Gastroesophageal sphincter (tissue), 3 donors: Measurements from ENCODE around the gene CFAP97D2.

Source experiments
- CTCF ChIP-seq, 4 experiments: fragments of 200-600 bp in 2 of 4; fragments of 450-650 bp in 2 of 4; sonication (generic) in 1 of 4; IDR thresholded peaks; one replicate each; pipeline ENCODE4 v1.5.1; 2017 to 2019; ENCODE audit warnings: antibody characterized with exemption in 4 of 4, mild to moderate bottlenecking in 2 of 4, moderate library complexity in 2 of 4
- EP300 ChIP-seq: sonication (generic); formaldehyde crosslinking; IDR thresholded peaks from one replicate; pipeline ENCODE4 v1.6.1; 2017; ENCODE audit warnings: antibody characterized with exemption, mild to moderate bottlenecking
- POLR2A ChIP-seq, 2 donors: fragments of 450-650 bp; IDR thresholded peaks; one replicate each; pipeline ENCODE4 v1.6.1; 2017; ENCODE audit warnings: antibody characterized with exemption in 2 of 2, mild to moderate bottlenecking in 2 of 2, moderate library complexity in 1 of 2

- TF ChIP-seq POLR2A (IDR thresholded peaks at IDR 0.05) (no peak), CTCF (IDR thresholded peaks at IDR 0.05) (no peak), EP300 (no peak)
Measured at GRCh38 chr13:114229506-114229905, 50.4 kb downstream of the CFAP97D2 start.
